ENCODE data around the gene ALG1. TPM values are rescaled to one million over a fixed set of nuclear protein-coding genes. Genes with fewer than 3 reads are reported as not detected.

ALG1 gene
- total and polyA plus RNA-seq, 2 of the 13 experiments (the other 11 are each of a cell fraction or from before 2014, with no cell fraction given) = 43.3 to 75.6 TPM

GRCh38 chr16:5056352-5056751 is 15.3 kb upstream of the ALG1 start (continued):
- TF ChIP-seq ZNF768 (CRISPR knock-in tag; IDR thresholded peaks at IDR 0.05) (0 out of 2 replicates have a peak, but pooled peaks have one; percentile 14), ZNF333 (CRISPR knock-in tag; IDR thresholded peaks at IDR 0.05; ENCODE audit: borderline replicate concordance) (no peak), MNT (IDR thresholded peaks at IDR 0.05) (no peak), PRDM4 (CRISPR knock-in tag; IDR thresholded peaks at IDR 0.05; ENCODE audit: borderline replicate concordance) (no peak), ZBTB7B (CRISPR knock-in tag; IDR thresholded peaks at IDR 0.05) (peak; percentile 34; the same call in 1 of the 2 replicates), ZNF619 (CRISPR knock-in tag; IDR thresholded peaks at IDR 0.05) (no peak), ARID3A (IDR thresholded peaks at IDR 0.05; ENCODE audit: low read depth, low read length) (no peak), IRF1 (CRISPR knock-in tag; IDR thresholded peaks at IDR 0.05; ENCODE audit: low read depth) (no peak), ZNF451 (CRISPR knock-in tag; IDR thresholded peaks at IDR 0.05) (no peak), ZNF574 (CRISPR knock-in tag; IDR thresholded peaks at IDR 0.05) (peak; percentile 51; the same call in 1 of the 2 replicates), TRIM24 (CRISPR knock-in tag; IDR thresholded peaks at IDR 0.05) (no peak), ZNF503 (CRISPR knock-in tag; IDR thresholded peaks at IDR 0.05) (no peak), GRHL1 (CRISPR knock-in tag; conservative IDR thresholded peaks at IDR 0.05) (no peak), CHD2 (IDR thresholded peaks at IDR 0.05; ENCODE audit: low read depth, low read length) (no peak), KMT2A (CRISPR knock-in tag; IDR thresholded peaks at IDR 0.05) (no peak), ZNF841 (CRISPR knock-in tag; IDR thresholded peaks at IDR 0.05; ENCODE audit: borderline replicate concordance) (no peak), SP140L (CRISPR knock-in tag; IDR thresholded peaks at IDR 0.05; ENCODE audit: borderline replicate concordance) (no peak)
